HUDEP-2 (cell line): Measurements from ENCODE around the gene SETD5.

Experiments used
- DNase-seq, 76 experiments: peaks; one replicate each; lab custom pipeline; 2025; ENCODE audit not compliant: unreplicated experiment in 76 of 76; lab: John Stamatoyannopoulos, UW

SETD5 gene, protein sequence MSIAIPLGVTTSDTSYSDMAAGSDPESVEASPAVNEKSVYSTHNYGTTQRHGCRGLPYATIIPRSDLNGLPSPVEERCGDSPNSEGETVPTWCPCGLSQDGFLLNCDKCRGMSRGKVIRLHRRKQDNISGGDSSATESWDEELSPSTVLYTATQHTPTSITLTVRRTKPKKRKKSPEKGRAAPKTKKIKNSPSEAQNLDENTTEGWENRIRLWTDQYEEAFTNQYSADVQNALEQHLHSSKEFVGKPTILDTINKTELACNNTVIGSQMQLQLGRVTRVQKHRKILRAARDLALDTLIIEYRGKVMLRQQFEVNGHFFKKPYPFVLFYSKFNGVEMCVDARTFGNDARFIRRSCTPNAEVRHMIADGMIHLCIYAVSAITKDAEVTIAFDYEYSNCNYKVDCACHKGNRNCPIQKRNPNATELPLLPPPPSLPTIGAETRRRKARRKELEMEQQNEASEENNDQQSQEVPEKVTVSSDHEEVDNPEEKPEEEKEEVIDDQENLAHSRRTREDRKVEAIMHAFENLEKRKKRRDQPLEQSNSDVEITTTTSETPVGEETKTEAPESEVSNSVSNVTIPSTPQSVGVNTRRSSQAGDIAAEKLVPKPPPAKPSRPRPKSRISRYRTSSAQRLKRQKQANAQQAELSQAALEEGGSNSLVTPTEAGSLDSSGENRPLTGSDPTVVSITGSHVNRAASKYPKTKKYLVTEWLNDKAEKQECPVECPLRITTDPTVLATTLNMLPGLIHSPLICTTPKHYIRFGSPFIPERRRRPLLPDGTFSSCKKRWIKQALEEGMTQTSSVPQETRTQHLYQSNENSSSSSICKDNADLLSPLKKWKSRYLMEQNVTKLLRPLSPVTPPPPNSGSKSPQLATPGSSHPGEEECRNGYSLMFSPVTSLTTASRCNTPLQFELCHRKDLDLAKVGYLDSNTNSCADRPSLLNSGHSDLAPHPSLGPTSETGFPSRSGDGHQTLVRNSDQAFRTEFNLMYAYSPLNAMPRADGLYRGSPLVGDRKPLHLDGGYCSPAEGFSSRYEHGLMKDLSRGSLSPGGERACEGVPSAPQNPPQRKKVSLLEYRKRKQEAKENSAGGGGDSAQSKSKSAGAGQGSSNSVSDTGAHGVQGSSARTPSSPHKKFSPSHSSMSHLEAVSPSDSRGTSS (N-terminal part only)

DNA sequence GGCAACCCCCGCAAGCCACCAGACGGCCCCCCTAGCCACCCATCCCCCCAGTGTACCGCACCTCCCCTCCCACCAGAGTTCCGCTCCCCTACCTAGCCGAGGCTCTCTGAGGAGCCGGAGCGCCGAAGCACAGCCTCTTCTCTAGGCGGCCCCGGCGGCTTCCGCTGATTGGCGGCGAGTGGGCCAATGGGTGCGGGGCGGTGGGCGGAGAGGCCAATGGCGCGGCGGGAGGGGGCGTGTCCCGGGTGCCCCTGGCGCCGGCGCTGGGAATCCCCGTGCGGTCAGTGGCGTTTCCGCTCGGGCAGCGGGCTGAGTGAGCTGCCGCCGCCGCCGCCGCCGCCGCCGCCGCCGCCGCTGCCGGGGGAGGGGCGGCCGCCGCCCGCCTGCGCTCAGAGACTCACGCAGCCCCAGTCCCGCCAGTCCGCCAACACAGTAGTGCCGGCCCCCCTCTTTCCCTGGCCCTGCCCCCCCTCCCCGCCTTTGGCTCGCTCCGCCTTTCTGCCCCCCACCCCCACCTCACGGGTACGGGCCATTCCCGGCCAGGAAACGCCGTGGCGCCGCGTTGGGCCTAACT is at the start of gene SETD5:
SETD5 (plus strand) TSS at position 284 of the 574 bp plus-strand sequence. CDS start 31,324 bp downstream, outside the sequence.
- DNase-seq: peak; percentile 12 to 97 (median 94)

DNA sequence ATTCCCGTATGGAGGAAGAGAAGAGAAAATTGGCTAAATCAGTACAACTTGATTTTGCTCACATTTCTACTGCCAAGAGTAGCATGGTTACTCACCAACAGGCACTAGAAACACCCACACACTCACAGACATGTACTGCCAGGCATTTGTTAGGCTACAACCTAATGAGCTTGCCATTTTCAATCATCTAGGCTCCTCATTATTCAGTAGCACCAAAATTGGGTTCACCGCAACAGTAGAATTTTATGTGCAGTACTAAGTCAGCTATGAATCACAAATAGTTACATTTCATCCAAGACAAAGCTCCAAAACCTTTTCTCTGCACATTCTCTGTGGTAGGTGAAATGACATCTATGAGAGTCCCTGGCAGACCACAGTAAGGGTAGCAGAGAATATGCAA is 49.5 kb upstream of the SETD5 start:
- no peak for DNase-seq

DNA sequence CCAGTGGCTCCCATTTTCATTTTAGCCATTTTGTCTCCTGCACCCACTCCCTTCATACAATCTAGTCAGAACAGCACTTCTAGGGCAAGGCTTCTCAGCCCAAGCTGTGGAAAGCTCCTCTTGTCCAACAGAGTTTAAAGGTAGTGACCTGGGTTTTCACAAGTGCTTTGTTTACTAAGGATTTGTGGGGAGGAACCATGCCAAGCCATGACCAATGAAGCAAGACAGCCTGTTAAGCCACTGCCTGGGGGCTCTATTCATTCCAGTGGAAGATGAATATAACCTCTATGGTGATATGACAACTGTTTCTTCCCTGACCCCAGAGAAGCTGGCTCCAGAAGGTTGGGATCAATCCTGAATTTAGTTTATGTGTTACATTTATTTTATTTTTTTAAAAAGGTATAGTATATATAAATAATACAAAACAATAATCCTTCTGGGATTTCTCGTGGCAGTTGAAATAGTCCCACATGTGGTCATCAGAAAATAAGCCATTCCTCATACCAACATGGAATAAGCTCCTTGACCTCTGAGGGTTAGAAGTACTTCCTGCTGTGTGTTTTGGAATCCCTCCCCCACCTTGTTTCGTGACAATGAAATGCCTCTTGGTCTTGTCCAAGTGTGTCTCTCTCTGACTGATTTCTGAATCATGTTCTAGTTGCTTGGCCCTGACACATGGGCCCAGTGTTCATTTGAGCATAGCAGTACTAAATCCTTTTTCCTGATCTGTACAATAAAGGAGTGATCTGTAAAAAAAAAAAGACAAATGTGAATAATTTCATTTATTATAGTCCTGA is 47.9 kb upstream of the SETD5 start:
- no peak for DNase-seq

DNA sequence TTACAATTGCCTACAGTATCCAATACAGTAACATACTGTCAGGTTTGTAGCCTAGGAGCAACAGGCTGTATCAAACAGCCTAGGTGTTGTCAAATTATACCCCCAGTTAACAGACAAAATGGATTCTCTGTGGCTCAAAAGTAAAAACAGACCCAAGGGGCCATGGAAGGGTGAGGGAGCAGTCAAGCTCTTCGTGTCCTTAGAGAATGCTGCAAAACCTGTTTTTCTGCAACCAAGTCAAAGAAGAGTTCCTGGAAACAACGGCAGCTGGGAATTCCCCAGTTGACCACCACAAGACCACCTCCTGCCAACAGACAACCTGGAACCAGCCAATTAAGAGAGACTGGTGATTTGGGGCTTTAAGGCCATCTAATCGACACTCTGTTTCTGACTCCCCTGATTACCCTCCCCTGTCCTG is 45.7 kb upstream of the SETD5 start:
- no peak for DNase-seq

DNA sequence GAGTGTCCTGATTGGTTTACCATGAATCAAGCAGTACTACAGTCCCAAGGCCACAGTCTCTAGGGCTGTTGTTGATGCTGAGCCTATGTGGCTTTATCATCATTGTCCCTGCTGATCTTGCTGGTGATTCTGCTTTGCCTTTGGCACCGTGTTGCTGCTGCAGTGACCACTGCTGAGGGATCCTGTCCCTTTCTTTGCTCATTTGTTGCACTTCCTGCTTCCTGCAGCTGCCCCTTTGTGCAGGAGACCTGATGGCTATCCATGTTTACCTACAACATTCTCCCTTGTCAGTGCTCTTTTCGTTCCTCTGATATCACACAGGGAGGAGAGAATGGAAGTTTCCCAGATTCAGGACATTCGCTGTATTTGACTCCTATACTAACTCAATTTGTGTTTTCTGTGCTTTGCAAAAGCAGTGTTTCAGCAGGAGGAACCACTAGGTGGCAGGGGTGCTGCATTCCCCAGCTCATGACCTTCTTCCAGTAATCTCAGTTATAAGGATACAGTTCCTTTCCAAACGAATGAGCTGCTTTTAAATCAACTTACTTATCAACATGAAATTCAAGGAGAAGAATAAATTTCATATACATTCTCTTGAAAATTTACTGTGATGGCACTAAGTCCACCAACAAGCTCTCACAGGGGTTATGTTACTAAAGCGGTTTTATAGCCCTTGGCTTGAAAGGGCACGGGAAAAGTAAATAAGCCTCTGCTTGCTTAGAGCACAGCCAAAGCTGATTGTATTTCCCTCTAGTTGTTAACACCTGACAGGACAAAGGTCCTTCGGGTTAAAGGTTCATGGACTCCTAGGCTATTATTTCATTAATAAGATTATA is 44.3 kb upstream of the SETD5 start:
- peak in 55 of 76 experiments; percentile 3 to 58 (median 29) for DNase-seq

DNA sequence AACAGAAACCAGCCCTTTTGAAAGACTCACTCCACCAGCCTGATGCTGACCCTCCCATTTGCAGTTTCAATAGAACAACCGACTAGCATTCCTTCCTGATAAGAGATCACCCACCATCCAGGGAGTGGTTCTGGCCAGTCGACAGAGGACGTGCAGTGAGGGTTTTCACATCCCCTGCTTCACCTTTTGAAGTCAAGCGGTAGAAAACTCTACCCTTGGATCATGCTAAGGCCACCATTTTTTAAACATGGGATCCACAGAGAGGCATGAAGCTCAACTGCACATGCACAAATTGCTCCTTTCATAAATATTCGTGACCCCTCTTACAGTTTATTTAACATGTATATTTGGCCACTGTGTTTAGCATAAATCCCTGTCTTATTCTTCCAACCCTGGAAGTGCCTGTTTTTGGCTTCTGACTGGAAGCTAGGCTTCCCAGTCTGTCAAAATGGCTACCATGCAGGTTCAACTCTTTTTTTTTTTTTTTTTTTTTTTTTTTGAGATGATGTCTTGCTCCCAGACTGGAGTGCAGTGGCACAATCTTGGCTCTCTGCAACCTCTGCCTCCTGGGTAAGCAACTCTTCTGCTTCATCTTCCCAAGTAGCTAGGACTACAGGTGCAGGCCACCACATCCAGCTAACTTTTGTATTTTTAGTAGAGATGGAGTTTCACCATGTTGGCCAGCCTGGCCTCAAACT is 35.6 kb upstream of the SETD5 start:
- DNase-seq: peak in 24 of 76 experiments; percentile 1 to 49 (median 12)

DNA sequence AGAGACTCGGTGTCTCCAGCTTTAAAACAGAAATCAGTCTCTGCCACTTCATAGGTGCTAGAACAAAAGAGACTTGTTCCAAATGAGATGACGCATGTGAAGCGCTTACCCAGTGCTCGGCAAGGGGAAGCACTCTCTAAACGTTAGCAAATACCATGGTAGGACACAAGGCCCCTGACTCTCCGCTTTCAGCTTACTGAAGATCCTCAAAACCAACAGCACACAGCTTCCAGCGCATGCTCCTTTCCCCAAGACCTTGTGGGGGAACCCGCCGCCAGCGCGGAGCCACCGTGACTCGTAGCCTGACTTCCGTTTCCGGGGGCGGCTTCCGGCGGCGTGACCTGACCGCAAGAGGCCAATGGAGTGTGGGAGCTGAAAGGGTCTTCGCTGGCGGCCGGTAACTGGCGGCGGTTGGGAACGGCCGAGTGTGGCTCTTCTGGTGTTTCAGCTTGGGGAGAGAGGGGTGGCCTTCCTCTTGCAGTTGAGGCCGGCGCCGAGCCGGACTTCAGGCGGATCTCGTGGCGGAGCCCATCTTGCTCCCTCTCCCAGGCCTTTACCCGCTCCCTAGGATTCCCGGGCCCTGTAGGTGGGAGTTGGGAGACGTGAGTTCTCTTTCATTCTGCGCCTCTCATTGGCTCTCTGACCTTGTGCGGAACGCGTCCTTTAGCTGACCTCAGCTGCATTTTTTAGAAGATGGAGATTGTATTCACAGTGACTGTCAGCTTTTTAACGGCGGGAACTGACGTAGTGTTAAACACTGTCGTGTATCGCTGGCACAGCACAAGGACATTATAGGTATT is 34.5 kb upstream of the SETD5 start, which contains the start of gene THUMPD3:
THUMPD3 (plus strand) TSS at position 324 of the 800 bp plus-strand sequence. CDS start 2,015 bp downstream, outside the sequence.
- DNase-seq: peak in 75 of 76 experiments; percentile 11 to 91 (median 78)

DNA sequence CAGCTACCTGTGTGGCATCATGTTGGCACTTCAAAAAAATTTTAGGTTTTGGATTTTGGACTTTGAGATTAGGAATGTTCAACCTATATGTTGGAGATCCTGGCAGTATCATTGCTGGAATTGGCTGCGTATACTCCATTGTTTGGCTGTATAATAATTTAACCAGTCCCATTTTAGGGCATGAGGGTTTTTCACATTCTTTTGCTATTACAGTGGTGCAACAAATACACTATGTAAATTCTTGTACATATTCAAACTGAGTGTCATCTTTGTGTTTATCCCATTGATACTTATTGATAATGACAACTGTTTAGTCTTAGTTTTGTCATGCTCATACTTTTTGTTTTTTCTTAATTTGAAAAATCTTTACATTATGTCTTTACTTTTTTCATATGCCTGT is 27.9 kb upstream of the SETD5 start:
- no peak for DNase-seq

DNA sequence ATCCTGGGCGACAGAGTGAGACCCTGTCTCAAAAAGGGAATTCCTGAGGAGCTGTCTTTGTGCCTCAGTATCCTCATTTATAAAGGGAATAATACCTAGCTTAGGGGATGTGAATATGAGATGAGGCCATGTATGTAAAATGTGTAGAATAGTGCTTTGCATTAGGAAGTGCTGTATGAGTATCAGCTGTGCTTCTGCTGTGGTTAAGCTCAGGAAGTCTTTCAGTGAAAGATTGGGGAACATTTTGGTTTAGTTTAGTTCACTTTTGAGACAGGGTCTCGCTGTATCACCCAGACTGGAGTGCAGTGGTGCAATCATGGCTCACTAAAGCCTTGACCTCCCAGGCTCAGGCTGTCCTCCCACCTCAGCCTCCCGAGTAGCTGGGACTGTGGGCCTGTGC is 23.9 kb upstream of the SETD5 start:
- DNase-seq: no peak

DNA sequence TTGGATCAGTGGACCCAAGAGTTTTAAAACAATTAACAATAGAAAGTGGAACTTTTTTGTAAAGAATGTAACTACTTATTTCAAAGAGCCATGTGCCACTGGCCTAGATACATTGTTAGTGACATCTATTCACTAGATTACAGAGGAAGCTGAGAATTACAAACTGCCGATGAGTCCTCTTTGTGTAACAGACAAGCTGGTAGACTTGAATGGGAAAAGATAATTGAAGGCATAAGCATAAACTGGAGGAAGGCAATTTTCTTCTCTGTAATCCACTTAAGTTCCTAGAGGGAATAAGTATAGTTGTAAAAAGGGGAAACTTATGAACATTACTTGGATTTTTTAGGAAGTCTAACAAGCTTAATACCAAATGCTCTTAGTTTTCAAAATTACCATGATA is 19.4 kb upstream of the SETD5 start:
- DNase-seq: no peak

DNA sequence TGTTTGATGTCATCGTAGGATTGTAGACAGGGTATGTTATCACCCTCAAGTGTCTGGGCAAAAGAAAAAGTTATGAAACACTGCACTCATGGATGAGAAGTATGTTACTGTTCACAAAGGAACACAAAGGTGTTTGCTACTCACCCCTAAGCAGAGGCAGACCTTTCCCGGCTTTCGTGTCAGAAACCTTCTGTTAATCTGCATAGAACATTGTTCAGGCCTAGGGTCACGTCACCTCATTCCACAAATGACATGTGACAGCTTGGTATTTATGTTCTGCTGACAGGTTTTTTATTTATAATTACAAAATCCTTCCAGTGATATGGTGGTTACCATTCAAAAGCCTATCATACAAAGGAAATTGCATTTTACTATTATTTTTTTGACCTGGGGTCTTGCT is 18.1 kb upstream of the SETD5 start:
- no peak for DNase-seq

DNA sequence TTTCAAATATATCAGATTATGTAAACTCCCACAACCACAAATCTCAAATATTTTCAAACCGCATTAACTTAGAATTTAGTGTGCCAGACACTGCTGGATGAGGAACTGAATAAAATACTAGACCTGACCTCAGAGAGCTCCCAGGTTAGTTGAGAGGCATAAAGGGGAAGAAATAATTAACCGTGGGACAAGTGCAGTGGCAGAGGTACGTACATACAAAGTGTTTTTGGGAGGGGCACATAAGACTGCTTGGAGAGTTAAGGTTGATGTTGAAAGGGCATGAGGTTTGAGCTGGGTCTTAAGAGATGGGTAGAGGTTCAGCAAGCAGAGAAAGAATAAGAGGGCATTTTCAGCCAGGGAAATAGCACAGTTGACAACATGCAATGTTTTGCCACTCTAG is 17.4 kb upstream of the SETD5 start:
- DNase-seq: no peak

DNA sequence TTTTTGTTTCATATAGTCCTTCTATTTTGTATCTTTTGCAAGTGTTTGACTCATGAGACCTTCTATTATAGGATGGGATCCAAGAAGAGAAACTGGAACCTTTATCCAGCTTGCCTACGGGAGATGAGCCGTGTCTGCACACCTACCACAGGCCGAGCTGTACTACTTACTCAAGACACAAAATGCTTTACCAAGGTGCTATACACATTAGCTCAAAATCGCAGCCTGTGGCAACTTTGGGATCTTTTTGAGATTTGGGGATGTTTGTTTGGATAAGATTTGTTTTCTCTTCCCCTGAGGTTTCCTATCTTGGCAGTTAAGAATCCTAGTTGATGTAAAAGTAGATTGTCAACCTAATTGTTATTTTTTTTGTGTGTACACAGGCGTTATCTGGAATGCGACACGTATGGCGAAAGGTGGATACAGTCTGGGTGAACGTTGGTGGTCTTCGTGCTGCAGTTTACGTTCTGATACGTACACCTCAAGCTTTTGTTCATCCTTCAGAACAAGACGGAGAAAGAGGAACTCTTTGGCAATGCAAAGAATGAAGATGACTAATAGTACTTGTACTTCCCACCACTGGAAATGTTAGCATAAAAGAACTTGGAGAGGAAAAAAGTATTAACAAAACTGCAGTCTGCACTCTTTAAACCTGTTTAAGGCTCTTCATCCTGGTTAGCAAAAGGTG is 13.1 kb upstream of the SETD5 start:
- DNase-seq: no peak

DNA sequence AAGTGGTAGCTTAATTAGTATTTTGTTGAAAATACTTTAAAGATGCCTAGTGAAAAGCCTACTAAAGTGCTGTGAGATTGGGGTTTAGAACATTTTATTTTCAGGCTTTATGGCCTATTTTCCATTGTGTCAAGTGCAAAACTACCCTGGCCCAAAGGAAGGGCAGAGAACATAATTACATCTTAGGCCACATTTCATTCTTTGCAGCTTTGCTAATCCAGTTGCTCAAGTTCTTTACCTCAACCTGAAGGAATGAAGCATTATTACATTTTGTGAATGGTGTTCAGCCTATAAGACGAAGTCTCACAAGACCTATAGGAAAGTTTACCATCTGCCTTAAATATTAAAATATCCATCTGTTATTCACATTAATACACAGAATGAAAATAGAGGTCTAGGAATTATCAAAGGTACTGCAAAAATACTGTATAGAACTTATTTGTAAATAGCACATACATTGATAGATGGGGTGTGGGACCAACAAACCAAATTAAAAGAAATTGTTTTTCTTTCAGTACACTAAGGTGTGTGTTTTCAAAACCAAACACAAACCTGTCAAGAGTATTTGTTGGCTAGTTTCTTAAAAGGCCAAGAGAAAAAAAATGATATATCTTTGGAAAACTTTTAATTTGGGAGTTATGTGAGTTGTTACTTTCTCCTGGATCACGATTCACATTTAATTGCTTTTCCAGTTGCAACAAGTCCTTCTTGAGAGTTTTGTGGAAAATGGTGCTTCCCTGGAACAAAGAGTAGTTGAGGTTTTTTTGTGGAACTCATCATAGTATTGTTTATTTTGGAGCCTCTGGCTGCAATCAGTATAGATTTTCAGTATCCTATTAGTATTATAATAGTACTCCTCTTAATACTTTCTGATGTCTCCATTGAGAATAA is 12.0 kb upstream of the SETD5 start:
- no peak for DNase-seq

DNA sequence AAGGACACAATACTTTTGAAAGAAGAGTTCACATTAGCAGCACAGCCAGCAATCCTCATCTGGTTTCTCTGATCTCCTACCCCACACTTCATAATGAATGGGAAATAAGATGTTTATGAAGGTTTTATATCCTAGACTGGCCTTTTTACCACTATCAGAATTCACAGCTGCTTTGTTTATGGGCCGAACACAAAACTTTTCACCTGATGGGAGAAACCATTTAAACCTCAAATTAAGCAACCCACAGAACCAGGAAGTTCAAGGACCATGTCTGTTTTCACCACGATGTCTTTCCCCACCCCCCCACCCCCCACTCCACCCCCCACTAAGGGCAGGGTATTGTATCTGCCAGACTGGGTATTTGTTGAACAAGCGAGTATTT is 11.3 kb upstream of the SETD5 start:
- DNase-seq: no peak
